ENCODE results near the gene SOX1. TPM values are rescaled to one million over a fixed set of nuclear protein-coding genes. Genes with fewer than 3 reads are reported as not detected.

The SOX1 gene
- total and polyA plus RNA-seq, 2 experiments from 2014 or later = not detected

DNA sequence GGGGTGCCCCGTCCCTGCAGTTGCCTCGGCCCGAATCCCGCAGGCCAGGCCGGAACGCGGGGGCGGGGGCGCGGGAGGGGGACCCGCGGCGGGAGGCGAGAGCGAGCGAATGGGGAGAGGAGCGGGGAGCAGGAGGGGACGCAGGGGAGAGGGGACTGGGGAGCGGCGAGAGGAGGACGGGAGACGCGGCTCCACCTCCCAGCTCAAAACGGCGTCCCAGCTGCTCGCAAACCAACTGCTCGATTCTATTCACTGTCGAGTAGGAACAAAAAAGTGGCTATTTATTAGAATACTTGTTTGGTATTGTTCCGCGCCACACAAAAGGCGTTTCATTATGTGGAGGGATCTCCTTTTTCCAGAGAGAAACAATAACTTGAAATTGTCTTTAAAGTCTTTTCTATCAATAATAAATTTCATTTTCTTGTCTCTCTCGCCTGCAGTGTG is 10.6 kb upstream of the SOX1 start:
- Histone ChIP-seq H3K4me1 (ENCODE audit: low read depth) (no peaks in the 10 kb centered on the region), H3K4me3 (no peak overlapping the region), H3K27ac (no peak overlapping the region), H3K27me3 (peaks cover 100% of the 10 kb centered on the region), H3K36me3 (no peaks in the 10 kb centered on the region), H3K9me3 (ENCODE audit: low read depth) (no peaks in the 10 kb centered on the region)
- no peak for DNase-seq (ENCODE audit: low read depth in 1 of 2, low spot score in 1 of 2)
- TF ChIP-seq, protein P1, sequence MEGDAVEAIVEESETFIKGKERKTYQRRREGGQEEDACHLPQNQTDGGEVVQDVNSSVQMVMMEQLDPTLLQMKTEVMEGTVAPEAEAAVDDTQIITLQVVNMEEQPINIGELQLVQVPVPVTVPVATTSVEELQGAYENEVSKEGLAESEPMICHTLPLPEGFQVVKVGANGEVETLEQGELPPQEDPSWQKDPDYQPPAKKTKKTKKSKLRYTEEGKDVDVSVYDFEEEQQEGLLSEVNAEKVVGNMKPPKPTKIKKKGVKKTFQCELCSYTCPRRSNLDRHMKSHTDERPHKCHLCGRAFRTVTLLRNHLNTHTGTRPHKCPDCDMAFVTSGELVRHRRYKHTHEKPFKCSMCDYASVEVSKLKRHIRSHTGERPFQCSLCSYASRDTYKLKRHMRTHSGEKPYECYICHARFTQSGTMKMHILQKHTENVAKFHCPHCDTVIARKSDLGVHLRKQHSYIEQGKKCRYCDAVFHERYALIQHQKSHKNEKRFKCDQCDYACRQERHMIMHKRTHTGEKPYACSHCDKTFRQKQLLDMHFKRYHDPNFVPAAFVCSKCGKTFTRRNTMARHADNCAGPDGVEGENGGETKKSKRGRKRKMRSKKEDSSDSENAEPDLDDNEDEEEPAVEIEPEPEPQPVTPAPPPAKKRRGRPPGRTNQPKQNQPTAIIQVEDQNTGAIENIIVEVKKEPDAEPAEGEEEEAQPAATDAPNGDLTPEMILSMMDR (IDR thresholded peaks at IDR 0.05; ENCODE audit: low read depth, low read length) = no peak

DNA sequence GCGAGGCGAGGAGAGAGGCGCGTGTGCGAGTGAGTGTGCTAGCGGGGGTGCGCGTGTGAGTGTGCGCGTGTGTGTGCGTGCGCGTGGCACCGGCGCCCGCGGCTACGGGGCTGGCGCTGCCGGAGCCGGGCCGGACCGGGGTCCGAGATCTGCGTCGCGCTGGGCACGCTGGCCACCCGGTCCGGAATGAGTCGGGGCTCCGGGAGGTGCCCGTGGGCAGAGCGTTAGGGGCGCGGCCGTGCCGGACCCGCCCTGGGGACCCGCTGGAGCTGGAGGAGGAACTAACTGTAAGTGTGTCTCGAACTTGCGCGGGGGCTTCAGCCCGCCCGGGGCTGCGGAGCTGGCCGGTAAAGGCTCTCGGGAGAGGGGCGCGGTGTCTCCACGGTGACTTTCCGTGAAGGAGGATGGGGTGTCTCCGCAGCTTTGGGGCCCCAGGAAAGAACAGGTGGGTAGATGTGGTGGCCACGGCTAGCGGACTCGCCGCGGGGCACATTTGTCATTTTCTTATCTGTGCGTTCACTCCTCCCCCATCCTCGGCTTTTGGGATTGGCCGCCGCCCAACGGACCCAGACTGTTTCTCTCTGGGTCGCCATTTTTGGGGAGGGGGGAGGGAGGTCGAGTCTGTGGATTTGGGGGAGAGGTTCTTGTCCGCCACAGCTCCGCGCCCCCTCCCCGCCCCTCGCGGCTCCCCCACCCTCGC is 10.1 kb upstream of the SOX1 start:
- Histone ChIP-seq H3K4me1 (ENCODE audit: low read depth) (no peaks in the 10 kb centered on the region), H3K27me3 (peaks cover 100% of the 10 kb centered on the region), H3K27ac (no peak overlapping the region), H3K4me3 (no peak overlapping the region), H3K36me3 (no peaks in the 10 kb centered on the region), H3K9me3 (ENCODE audit: low read depth) (no peaks in the 10 kb centered on the region)
- DNase-seq (ENCODE audit: low read depth in 1 of 2, low spot score in 1 of 2) = no peak
- TF ChIP-seq, protein P1 (IDR thresholded peaks at IDR 0.05; ENCODE audit: low read depth, low read length) = no peak

DNA sequence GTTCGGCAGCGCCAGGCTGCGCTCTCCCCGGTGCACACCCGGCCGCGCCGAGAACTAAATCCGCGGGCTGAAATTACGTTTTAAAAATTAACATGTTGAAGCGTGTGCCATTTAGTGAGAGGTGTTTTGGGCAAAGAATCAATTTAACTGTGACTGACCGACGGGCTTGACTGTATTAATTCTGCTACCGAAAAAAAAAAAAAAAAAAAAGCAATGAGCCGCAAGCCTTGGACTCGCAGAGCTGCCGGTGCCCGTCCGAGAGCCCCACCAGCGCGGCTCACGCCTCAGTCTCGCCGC is 9.6 kb upstream of the SOX1 start:
- H3K4me3 ChIP-seq = no peak overlapping the region
- no peaks in the 10 kb centered on the region for H3K4me1 ChIP-seq (ENCODE audit: low read depth)
- no peaks in the 10 kb centered on the region for H3K36me3 ChIP-seq
- TF ChIP-seq, protein P1 (IDR thresholded peaks at IDR 0.05; ENCODE audit: low read depth, low read length) = no peak
- peaks cover 100% of the 10 kb centered on the region for H3K27me3 ChIP-seq
- no peak overlapping the region for H3K27ac ChIP-seq
- no peaks in the 10 kb centered on the region for H3K9me3 ChIP-seq (ENCODE audit: low read depth)
- no peak for DNase-seq (ENCODE audit: low read depth in 1 of 2, low spot score in 1 of 2)

DNA sequence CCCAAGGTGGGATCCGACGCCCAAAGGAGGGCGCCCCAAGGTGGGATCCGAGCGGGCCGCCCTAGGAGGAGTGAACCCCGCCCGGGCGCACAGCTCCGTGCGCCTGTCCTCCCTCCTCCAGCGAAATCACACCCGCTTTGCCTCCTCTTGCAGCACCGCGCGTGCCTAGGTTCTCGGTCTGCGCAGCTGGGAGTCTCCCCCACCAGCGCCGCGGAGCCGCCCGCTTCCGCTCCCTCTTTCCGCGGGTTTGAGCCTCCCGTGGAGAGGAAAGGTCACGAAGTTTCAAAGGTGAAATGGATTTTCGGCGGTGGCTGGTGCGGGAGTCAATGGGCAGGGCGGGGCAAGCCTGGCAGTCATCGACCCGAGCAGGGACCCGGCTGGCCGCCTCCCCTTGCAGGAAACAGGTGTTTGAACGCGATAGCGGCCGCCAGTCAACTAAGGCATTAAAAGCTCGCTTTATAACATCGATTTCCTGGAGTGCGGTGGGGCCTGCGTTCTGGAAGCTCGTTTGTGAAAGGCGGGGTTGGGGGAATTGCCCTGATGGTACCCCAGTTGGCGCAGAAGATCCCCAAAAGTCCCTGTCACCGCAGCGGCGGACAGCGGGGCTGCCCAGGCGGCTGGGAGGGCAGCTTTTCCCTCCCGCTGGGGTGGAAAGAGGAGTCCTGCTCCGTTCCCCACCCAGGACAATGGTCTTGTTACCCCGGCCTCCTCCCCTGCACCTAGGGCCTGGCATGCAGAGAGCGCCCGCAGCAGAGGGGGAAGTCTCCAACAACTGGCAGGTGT is 9.0 kb upstream of the SOX1 start:
- H3K27me3 ChIP-seq = peaks cover 100% of the 10 kb centered on the region
- H3K4me3 ChIP-seq = no peak overlapping the region
- H3K36me3 ChIP-seq = no peaks in the 10 kb centered on the region
- H3K4me1 ChIP-seq (ENCODE audit: low read depth) = no peaks in the 10 kb centered on the region
- H3K9me3 ChIP-seq (ENCODE audit: low read depth) = no peaks in the 10 kb centered on the region
- TF ChIP-seq, protein P1 (IDR thresholded peaks at IDR 0.05; ENCODE audit: low read depth, low read length) = no peak
- no peak overlapping the region for H3K27ac ChIP-seq
- no peak for DNase-seq (ENCODE audit: low read depth in 1 of 2, low spot score in 1 of 2)

DNA sequence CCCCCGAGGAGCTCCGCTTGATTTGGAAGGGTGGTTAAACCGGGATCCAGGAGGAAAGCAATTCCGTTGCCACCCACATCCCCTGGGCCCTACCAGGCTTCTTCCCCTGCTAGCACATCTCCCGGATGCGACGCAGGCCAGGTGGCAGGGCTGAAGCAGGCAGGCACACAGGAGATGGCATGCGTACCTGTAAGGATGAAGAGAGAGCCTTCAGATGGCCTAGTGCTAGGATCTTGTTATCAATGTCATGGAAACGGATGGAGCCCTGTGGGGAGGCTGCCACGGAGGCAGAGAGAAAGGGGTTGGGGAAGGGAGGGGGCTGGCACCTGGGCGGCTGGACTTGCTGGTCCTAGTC is 8.5 kb upstream of the SOX1 start:
- Histone ChIP-seq H3K4me3 (no peak overlapping the region), H3K27ac (no peak overlapping the region)
- TF ChIP-seq, protein P1 (IDR thresholded peaks at IDR 0.05; ENCODE audit: low read depth, low read length) = no peak

More for the DNA sequence above, 8.5 kb upstream of the SOX1 start:
- Histone ChIP-seq H3K4me1 (ENCODE audit: low read depth) (no peaks in the 10 kb centered on the region), H3K36me3 (no peaks in the 10 kb centered on the region), H3K9me3 (ENCODE audit: low read depth) (no peaks in the 10 kb centered on the region), H3K27me3 (peaks cover 100% of the 10 kb centered on the region)
- DNase-seq (ENCODE audit: low read depth in 1 of 2, low spot score in 1 of 2) = no peak
